HepG2 (cell line): Measurements from ENCODE around the gene NME7. TPM values are rescaled to one million over a fixed set of nuclear protein-coding genes. Genes with fewer than 3 reads are reported as not detected.

ENCODE experiments used
- ATAC-seq: fragments of 200-7000 bp; cut with Tn5 transposase; 3 replicates; pipeline ENCODE4 v1.9.1; 2020; ENCODE audit warnings: mild to moderate bottlenecking, moderate library complexity
- BruUV-seq: library from RNA; stranded (reverse); fragments of 400-500 nt; replicated peaks from 2 replicates; lab custom pipeline; 2021; lab: Mats Ljungman, UMichigan
- CTCF ChIA-PET: fragments of 300-600 bp; formaldehyde crosslinking; extraction: SDS; loops from one replicate; lab custom pipeline; 2021; ENCODE audit warnings: low total read pairs, inconsistent platforms, low intra/inter-chr PET ratio; lab: Yijun Ruan, JAX
- POLR2A ChIA-PET: fragments of 350-600 bp; sonication (Branson Sonifier 250); formaldehyde crosslinking; loops from one replicate; lab custom pipeline; 2020; ENCODE audit warnings: antibody characterized with exemption, inconsistent platforms; lab: Yijun Ruan, JAX
- DNase-seq: peaks from one replicate; pipeline ENCODE4 v3.0.0-alpha.2; 2015; ENCODE audit warnings: low spot score
- FAIRE-seq: peaks from 3 replicates; lab custom pipeline; 2011; peaks lifted over from hg19 to GRCh38; lab: Jason Lieb, UNC
- H2AFZ ChIP-seq: one replicate; pipeline ENCODE4 v1.6.1; 2011; ENCODE audit warnings: low read length, inconsistent platforms
- H3K27ac ChIP-seq: fragments of 300-600 bp; 3 replicates; pipeline ENCODE4 v1.8.0; 2011; ENCODE audit warnings: mixed run types, mild to moderate bottlenecking, mixed read lengths, low read length, inconsistent platforms; ENCODE audit not compliant: insufficient read depth; ENCODE audit errors: extremely low read length
- H3K27me3 ChIP-seq, 2 experiments: fragments of 200-600 bp in 1 of 2; 2 replicates in 1 of 2; 3 replicates in 1 of 2; pipeline versions ENCODE4 v1.6.0 to v1.8.0; 2011; ENCODE audit warnings: low read length in 2 of 2, mild to moderate bottlenecking in 2 of 2, moderate library complexity in 2 of 2, inconsistent platforms in 1 of 2; ENCODE audit not compliant: insufficient read depth in 2 of 2, control insufficient read depth in 1 of 2
- H3K36me3 ChIP-seq, 2 experiments: fragments of 200-600 bp in 1 of 2; replicated peaks in 1 of 2; 2 replicates in 1 of 2; 3 replicates in 1 of 2; pipeline versions ENCODE4 v1.5.1 to v1.8.0; 2011; ENCODE audit warnings: low read length in 2 of 2, inconsistent platforms in 1 of 2; ENCODE audit not compliant: insufficient read depth in 2 of 2, control insufficient read depth in 1 of 2
- H3K4me1 ChIP-seq: 2 replicates; pipeline ENCODE4 v1.5.1; 2012; ENCODE audit warnings: low read length, inconsistent platforms; ENCODE audit not compliant: insufficient read depth
- H3K4me2 ChIP-seq: 2 replicates; pipeline ENCODE4 v1.6.0; 2011; ENCODE audit warnings: low read depth, low read length, inconsistent platforms
- H3K4me3 ChIP-seq, 3 experiments: fragments of 200-600 bp in 1 of 3; sonication (generic), shearing (Covaris generic) in 1 of 3; replicated peaks in 1 of 3; 2 replicates each; pipeline ENCODE4 v1.5.1; 2011 to 2016; ENCODE audit warnings: low read length in 3 of 3, inconsistent platforms in 2 of 3, low read depth in 2 of 3, mild to moderate bottlenecking in 2 of 3, control low read depth in 1 of 3, mixed read lengths in 1 of 3; ENCODE audit not compliant: insufficient read depth in 1 of 3
- H3K79me2 ChIP-seq: one replicate; pipeline ENCODE4 v1.6.1; 2011; ENCODE audit warnings: low read length, inconsistent platforms; ENCODE audit not compliant: insufficient read depth
- H3K9ac ChIP-seq: 2 replicates; pipeline ENCODE4 v1.6.0; 2011; ENCODE audit warnings: mild to moderate bottlenecking, low read depth, low read length, inconsistent platforms; ENCODE audit not compliant: insufficient read depth
- H3K9me3 ChIP-seq: 2 replicates; pipeline ENCODE4 v1.5.1; 2012; ENCODE audit warnings: mild to moderate bottlenecking, low read length
- H4K20me1 ChIP-seq: 2 replicates; pipeline ENCODE4 v1.6.0; 2011; ENCODE audit warnings: inconsistent platforms, mild to moderate bottlenecking, low read length, moderate library complexity; ENCODE audit not compliant: insufficient read depth
- ATF7-NPFF ChIP-seq: sonication (generic); formaldehyde crosslinking; IDR thresholded peaks from 2 replicates; pipeline ENCODE4 v1.8.1; 2023; ENCODE audit warnings: mild to moderate bottlenecking, low read depth, missing genetic modification reagents, moderate library complexity
- FOXP1 ChIP-seq, 2 experiments: fragments of 450-650 bp in 1 of 2; IDR thresholded peaks; 2 replicates each; pipeline ENCODE4 v1.6.1; 2017 to 2018; ENCODE audit warnings: antibody characterized with exemption in 1 of 2
- MXD4 ChIP-seq: IDR thresholded peaks from 2 replicates; pipeline ENCODE4 v1.6.1; 2016; ENCODE audit warnings: mild to moderate bottlenecking, missing biosample characterization, missing genetic modification reagents
- SMAD1 ChIP-seq: sonication (generic); formaldehyde crosslinking; IDR thresholded peaks from 2 replicates; pipeline ENCODE4 v1.4.0; 2020; ENCODE audit warnings: missing genetic modification reagents, low read depth, mild to moderate bottlenecking, borderline replicate concordance
- TMF1 ChIP-seq: sonication (generic); formaldehyde crosslinking; IDR thresholded peaks from 2 replicates; pipeline ENCODE4 v1.8.1; 2022; ENCODE audit warnings: low read depth, missing genetic modification reagents
- ZNF430 ChIP-seq: sonication (generic); formaldehyde crosslinking; IDR thresholded peaks from 2 replicates; pipeline ENCODE4 v1.9.0; 2021; ENCODE audit warnings: mild to moderate bottlenecking, missing genetic modification reagents
- ZNF501 ChIP-seq: sonication (generic); formaldehyde crosslinking; IDR thresholded peaks from 2 replicates; pipeline ENCODE4 v1.5.1; 2020; ENCODE audit warnings: mild to moderate bottlenecking, moderate library complexity, missing genetic modification reagents
- ZSCAN30 ChIP-seq: sonication (generic); formaldehyde crosslinking; IDR thresholded peaks from 2 replicates; pipeline ENCODE4 v1.5.0; 2020; ENCODE audit warnings: mild to moderate bottlenecking, missing genetic modification reagents
- whole genome bisulfite sequencing: methylation state at CpG from one replicate; pipeline ENCODE4 v1.1.6; 2017; ENCODE audit warnings: low lambda C conversion rate; 5-methylcytosine and 5-hydroxymethylcytosine counted together
- in situ Hi-C: cut with HindIII; loops from 2 replicates; pipeline ENCODE4 v1.10.0; 2017; ENCODE audit warnings: low pct_unique_long_range_greater_than_20kb; ENCODE audit not compliant: extremely low pct_ligation_motif_present
- intact Hi-C: fragments of 100-400 bp; cut with micrococcal nuclease; formaldehyde crosslinking; loops from one replicate; pipeline ENCODE4 v1.10.0; 2022; ENCODE audit not compliant: unreplicated experiment
- polyA plus RNA-seq, 8 experiments: library from polyadenylated mRNA; depleted of rRNA in 3 of 8; stranded (reverse) in 7 of 8; unstranded in 1 of 8; fragments of >200 nt; fragmentation: Illumina TruSeq in 4 of 8; extraction: Trizol in 4 of 8; gene quantifications; 2 replicates each; pipeline versions ENCODE4 v1.2.1 to v1.2.3, GENCODE V29; 2011 to 2016; ENCODE audit warnings: low read depth in 4 of 8, missing spikeins in 1 of 8, mixed read lengths in 1 of 8; ENCODE audit not compliant: insufficient read depth in 1 of 8
- total RNA-seq, 5 experiments: library from RNA; depleted of rRNA; stranded (reverse); fragments of >200 nt; fragmentation: Illumina TruSeq; extraction: Trizol; gene quantifications; 2 replicates each; pipeline ENCODE4 v1.2.3, GENCODE V29; 2016; ENCODE audit warnings: low read depth in 1 of 5
- TF ChIP-seq, protein P1 (sequence below): sonication (generic); formaldehyde crosslinking; IDR thresholded peaks from 2 replicates; pipeline ENCODE4 v1.4.0; 2020; ENCODE audit warnings: missing genetic modification reagents
- TF ChIP-seq, protein P2 (sequence below), 2 experiments: sonication (generic) in 1 of 2; formaldehyde crosslinking in 1 of 2; IDR thresholded peaks; 2 replicates each; pipeline versions ENCODE4 v1.5.1 to v1.6.1; 2011 to 2020; ENCODE audit warnings: borderline replicate concordance in 1 of 2, low read depth in 1 of 2, low read length in 1 of 2, mild to moderate bottlenecking in 1 of 2, missing genetic modification reagents in 1 of 2, moderate library complexity in 1 of 2

The NME7 gene
- total and polyA plus RNA-seq, 2 of the 13 experiments (the other 11 are each of a cell fraction or from before 2014, with no cell fraction given) = 9.4 to 22.5 TPM

DNA sequence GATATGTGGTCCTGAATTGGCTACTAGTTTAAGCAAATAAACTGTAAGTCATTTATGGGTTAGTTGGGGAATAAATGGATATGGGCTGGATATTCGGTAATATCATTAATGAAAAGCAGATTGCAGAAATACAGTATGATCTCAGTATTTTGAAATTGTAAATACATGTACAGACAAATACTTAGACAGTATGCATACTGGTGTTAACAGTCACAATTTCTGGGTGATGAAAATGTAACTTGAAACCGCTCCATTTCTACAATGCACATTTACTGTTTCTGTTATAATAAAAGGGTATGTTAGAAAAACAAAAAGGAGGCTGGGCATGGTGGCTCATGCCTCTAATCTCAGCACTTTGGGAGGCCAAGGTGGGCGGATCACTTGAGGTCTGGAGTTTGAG, 28.4 kb upstream of the NME7 start:
- H3K9ac ChIP-seq = no peak overlapping the region
- ChIA-PET CTCF (no interaction called here), POLR2A (no interaction called here)
- DNase-seq (no peak), ATAC-seq (no peak), FAIRE-seq (no peak)
- H2AFZ ChIP-seq = no peak overlapping the region
- no TSS peak for BruUV-seq
- no peaks in the 10 kb centered on the region for H3K27me3 ChIP-seq
- 98% methylated on average over 3 of the region's 3 CpGs for WGBS
- peaks cover 0 to under 1% of the 10 kb centered on the region in 2 experiments; a peak in 1 of 5 replicates for H3K36me3 ChIP-seq
- H3K4me3 ChIP-seq = no peak overlapping the region
- H3K4me2 ChIP-seq = no peak overlapping the region
- no peaks in the 10 kb centered on the region for H3K79me2 ChIP-seq
- no peaks in the 10 kb centered on the region for H4K20me1 ChIP-seq
- no peaks in the 10 kb centered on the region for H3K9me3 ChIP-seq
- intact Hi-C loops (no loop called here), in situ Hi-C loops (no loop called here)
- H3K27ac ChIP-seq = no peak overlapping the region
- no peaks in the 10 kb centered on the region for H3K4me1 ChIP-seq
- TF ChIP-seq ZNF430 (no peak), MXD4 (no peak), TMF1 (CRISPR knock-in tag) (no peak), FOXP1 (IDR thresholded peaks at IDR 0.05) (no peak), FOXP1 (CRISPR knock-in tag; IDR thresholded peaks at IDR 0.05) (no peak), SMAD1 (CRISPR knock-in tag) (no peak), ZSCAN30 (CRISPR knock-in tag) (no peak), ATF7-NPFF (CRISPR knock-in tag) (no peak), ZNF501 (no peak)
- TF ChIP-seq, protein P1, sequence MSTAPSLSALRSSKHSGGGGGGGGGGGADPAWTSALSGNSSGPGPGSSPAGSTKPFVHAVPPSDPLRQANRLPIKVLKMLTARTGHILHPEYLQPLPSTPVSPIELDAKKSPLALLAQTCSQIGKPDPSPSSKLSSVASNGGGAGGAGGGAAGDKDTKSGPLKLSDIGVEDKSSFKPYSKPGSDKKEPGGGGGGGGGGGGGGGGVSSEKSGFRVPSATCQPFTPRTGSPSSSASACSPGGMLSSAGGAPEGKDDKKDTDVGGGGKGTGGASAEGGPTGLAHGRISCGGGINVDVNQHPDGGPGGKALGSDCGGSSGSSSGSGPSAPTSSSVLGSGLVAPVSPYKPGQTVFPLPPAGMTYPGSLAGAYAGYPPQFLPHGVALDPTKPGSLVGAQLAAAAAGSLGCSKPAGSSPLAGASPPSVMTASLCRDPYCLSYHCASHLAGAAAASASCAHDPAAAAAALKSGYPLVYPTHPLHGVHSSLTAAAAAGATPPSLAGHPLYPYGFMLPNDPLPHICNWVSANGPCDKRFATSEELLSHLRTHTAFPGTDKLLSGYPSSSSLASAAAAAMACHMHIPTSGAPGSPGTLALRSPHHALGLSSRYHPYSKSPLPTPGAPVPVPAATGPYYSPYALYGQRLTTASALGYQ = no peak
- TF ChIP-seq, protein P2, sequence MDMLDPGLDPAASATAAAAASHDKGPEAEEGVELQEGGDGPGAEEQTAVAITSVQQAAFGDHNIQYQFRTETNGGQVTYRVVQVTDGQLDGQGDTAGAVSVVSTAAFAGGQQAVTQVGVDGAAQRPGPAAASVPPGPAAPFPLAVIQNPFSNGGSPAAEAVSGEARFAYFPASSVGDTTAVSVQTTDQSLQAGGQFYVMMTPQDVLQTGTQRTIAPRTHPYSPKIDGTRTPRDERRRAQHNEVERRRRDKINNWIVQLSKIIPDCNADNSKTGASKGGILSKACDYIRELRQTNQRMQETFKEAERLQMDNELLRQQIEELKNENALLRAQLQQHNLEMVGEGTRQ (IDR thresholded peaks at IDR 0.05; ENCODE audit: low read depth, low read length) = no peak
- TF ChIP-seq, protein P2 (CRISPR knock-in tag; IDR thresholded peaks at IDR 0.05; ENCODE audit: borderline replicate concordance) = no peak
